NCI-H1105 (cell line): ENCODE results near the gene CRX.
"Not testable (repeated sequence)": the region's sequence is repeated elsewhere in the genome, so short reads cannot be mapped to it uniquely, and the experiment has no call there.

Source experiments
- DNase-seq: peaks from one replicate; lab custom pipeline; 2025; lab: John Stamatoyannopoulos, UW

Gene CRX

DNA sequence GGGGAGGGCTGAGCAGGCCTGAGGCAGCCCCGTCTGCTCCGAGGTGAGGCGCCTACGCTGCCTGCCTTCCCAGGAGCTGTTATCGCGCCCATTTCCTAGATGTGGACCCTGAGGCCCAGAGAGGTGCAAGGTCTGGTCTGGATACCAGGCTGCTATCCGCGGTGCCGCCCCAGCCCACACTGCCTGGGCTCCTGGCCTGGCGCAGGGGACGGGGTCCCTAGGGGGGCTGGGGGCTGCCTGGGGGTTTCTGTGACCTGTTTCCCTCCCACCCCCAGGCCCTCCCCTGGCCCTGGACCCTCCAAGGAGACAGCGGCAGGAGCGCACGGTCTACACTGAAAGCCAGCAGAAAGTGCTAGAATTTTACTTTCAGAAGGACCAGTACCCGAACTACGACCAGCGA is 38.1 kb downstream of the CRX start:
- DNase-seq: not testable (repeated sequence)

DNA sequence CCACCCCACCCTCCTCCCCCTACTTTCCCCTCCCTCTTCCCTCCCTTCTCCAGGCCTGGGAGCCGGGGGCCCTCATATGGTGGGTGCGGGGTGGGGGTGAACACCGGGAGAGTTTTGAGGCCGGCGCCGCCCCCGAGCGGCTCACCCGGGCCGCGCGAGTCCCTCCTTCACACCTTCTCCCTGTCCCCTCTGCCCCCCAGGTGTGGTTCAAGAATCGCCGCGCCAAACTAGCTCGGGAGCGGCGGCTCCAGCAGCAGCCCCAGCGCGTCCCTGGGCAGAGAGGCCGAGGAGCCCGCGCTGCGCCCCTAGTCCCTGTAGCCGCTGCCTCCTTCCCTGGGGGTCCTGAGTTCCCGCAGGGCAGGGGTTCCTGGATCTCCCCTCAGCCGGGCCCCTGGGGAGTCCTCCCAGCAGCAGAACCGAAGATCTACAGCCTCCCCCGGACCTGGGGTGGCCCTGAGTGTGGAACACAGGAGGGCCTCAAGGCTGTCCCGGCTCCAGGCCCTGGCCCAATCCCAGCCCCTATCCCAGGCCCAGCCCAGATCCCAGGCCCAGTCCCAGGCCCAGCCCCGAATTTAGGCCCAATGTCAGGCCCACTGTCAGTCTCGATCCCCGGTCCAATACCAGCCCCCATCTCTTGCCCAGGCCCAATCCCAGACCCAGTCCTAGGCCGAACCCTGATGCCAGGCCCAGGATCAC is 39.0 kb downstream of the CRX start:
- DNase-seq: no peak

DNA sequence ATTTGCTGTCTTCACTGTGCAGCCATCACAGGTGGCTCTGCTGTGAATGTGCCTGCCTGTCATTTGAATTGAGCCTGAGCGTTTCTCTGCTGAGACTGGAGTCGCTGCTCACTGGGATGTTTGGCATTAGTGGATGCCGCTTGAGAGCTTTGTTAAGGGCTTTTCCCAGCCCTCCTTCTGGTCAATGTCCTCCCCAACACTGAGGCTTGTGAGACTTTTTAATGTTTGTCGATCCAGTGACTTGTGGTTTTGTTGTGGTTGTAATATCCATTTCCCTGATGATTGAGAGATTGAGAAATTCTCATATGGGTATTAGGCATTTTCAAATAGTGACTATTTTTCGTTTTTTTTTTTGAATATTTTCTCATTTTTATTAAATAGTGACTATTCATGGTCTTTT is 39.9 kb downstream of the CRX start:
- DNase-seq: no peak

DNA sequence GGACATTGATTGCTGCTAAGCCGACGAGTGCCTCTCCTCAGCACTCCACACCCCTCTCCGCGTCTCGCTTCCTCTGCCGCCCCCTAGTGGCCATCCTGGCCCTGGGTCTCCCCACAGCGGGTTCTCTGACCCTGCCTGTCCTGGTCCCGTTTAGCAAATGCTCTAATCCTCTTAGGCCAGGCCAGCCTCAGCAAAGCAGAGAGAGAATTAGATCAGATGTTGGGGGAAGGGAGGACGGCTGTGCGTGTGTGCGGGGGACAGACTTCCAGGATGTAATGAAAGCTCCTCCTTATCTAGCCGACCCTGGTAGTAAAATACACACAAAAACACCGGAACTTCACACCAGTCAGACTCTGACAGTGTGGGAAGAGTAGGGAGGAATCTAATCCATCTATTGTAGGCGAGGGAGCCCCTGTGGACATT is 41.8 kb downstream of the CRX start:
- DNase-seq: peak; percentile 73

DNA sequence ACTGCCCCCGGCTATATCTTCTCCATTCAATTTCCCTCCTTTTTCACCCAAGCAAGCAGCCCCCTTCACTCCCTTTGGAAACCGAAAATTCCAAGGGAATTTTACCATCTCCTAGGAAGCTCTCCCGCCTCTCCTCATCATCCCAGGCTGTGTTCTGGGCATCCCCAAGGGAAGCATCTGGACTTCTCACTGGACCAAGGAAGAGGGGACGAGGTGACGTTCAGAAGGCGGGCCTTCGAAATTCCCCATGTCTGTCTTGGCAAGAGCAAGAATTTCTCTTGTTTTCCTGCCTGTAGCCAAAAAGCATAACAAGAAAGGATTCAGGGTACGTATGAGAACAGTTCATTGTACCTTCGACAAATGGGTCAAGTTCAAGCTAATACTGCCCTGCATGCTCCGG is 43.4 kb downstream of the CRX start:
- DNase-seq: no peak

DNA sequence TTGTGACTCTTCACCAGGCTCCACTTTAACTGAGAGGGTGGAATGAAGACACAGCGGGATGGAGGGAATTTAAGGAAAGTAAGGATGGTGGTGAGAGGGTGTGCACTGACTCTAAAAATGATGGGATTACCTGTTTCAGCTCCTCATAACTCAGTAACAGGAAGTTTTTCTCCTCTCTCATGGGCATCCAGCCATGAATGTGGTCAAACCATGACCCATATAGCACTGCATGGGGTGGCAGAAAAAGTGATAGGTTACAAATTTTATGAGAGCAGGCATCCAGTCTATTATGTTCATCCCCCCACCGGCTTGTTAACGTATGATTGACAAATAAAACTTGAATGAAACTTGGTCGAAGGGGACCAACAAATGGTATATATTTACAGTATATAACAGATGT is 57.2 kb downstream of the CRX start:
- DNase-seq: no peak

DNA sequence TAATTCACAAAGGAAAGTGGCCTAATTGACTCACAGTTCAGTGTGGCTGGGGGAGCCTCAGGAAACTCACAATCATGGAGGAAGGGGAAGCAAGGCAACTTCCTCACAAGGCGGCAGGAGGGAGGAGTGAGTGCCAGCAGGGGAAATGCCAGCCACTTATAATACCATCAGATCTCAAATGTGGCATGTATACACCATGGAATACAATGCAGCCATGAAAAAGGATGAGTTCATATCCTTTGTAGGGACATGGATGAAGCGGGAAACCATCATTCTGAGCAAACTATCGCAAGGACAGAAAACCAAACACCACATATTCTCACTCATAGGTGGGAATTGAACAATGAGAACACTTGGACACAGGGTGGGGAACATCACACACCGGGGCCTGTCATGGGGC is 57.6 kb downstream of the CRX start:
- DNase-seq: not testable (repeated sequence)

DNA sequence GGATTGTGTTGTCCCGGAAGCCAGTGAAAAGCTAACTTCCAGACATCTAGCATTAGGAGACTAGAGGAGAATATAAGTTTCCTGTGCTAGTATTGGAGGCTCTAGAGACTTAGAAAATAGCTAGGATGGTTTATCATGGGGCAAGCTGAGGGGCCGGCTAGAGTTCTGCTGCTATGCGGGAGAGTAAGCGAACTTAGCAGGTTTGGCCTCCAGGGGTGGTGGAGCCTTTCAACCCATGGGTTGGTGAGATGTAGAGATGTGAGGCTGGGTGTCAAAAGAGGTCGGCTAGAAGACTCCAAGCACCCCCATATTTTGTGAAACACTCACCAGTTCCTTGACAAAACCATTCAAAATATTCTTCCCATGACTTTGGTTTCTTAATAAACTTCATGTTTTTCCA is 60.0 kb downstream of the CRX start:
- DNase-seq: no peak

DNA sequence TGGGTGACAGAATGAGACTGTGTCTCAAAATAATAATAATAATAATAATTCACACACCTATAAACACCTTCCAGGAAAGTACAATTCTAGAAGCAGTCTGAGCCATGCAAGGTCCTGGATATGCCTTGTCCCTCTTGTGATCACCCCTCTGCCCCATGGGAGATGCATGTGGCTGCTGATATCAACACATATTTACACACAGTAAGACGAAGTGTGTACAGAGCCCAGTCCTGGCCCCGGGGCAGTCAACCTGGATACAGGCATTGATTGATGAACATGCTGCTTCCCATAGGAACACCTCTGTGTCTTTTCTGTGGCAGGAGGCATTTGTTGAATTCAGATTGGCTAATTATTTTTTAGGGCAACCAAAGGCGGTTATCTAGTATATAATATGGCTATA is 61.2 kb downstream of the CRX start:
- no peak for DNase-seq

DNA sequence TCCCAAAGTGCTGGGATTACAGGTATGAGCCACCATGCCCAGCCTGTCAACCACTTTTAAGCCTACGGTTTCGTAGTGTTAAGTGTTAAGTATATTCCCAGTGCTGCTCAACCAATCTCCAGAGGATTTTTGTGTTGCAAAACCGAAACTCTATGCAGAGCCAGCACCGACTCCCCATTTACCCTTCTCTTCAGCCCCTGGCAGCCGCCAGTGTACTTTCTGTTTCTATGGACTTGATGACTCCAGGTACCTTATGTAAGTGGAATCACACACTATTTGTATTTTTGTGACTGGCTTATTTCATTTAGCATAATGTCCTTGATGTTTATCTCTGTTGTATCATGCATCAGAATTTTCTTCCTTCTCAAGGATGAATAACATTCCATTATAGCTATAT is 63.3 kb downstream of the CRX start:
- no peak for DNase-seq

DNA sequence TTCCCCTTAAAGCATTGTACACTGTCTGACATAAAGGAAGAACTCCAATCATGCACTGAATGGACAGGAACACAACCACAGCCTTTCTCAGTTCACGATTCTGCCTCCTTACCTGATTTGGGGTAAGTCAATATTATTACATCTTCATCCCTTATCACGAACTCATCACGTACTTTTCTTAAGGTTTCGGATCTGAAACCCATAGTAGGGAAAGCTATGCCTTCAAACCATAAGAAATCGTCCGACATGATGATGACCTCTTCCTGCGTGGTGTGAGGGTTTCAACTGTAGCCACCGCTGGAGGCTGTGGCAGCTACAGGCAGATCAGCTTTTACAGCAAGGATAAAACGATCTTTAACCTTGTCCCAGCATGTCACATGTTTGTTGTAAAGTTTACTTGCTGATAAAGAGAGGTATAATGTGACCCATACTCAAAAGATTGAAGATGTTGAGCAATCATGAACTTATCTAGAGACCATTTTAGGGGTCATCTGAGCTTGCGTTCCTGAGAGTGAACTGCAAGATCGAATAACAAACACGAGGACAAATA is 64.3 kb downstream of the CRX start, which contains the start of gene SULT2A1:
TSS of gene SULT2A1 (minus strand) at position 306 of the 550 bp plus-strand sequence. CDS start at position 248, 58 bp downstream.
- DNase-seq: no peak

DNA sequence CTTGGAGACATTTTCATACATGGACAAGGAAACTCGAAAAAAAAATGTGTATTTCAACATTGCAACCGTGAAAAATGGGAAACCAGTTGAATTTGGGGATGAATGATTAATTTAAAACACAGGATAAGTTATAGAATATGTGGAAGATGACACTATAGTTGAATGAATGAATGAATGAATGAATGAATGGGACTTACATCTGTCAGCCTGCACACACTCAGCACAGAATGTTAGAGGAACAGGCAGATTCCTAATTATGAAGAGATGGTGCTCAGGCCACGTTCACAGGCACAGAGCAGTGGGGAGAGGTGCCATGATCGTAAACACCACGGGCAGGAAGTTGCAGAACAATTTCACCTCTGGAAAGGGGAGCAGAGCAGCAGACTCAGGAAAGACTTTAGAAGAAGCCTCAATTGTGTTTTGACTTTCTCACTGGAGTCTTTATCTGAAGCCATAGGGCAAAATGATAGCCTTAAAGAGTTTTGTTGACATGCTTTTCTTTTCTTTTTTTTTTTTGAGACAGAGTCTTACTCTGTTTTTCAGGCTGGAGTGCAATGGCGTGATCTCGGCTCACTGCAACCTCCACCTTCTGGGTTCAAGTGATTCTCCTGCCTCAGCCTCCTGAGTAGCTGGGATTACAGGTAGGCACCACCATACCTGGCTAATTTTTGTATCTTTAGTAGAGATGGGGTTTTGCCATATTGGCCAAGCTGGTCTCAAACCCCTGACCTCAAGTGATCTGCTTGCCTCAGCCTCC is 69.3 kb downstream of the CRX start:
- DNase-seq: no peak

DNA sequence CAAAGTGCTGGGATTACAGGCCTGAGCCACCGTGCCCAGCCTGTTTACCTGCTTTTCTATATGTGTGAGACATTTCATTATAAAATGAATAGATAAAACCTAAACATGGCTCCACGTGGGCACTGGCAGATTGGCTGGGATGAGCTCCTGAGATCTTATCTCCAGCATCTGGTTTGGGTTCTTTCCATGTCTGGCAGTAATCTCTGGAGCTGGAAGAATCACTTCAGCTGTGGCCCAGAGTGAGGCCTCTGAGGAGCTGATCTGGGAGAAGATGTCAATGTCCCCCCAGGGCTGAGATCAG is 69.8 kb downstream of the CRX start:
- DNase-seq: no peak

DNA sequence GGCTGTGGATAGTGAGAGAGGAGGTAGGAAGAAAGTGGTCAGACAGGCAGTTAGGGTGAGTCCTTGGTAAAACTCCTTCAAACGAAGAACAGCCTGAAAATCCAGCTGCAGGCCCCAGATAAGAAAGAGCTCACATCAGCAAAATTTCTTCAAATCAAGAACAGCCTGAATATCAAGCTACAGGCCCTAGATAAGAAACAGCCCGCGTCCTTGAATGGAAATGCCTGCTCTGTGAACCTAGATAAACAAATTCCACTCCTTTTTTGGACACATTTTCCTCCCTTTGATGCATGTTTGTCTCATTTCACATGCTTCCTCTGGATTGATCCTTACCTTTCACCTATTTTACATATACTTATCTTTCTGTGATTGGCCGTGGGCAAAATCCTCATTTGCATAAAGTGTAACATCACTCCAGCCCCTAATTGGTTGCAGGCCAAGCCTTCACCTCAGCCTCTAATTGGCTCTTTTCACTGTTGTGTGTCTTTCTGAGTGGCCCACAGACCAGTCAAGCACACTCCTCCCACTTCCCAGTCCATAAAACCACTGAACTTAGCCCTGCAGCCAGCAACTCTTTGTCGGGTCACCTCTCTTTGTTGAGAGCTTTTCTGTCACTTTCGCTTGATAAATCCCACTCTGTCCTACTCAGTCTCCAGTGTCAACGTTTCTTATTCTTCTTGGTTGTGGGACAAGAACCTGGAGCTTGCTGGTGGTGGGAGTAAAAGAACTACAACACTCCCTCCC is 70.4 kb downstream of the CRX start:
- DNase-seq: no peak
